Mucosa of descending colon (tissue), 3 donors: ENCODE data around the gene APRT. TPM values are rescaled to one million over a fixed set of nuclear protein-coding genes. Genes with fewer than 3 reads are reported as not detected.

Experiments used
- ATAC-seq: fragments of 200-7000 bp; cut with Tn5 transposase; one replicate; pipeline ENCODE4 v1.9.1; 2020; ENCODE audit warnings: mild to moderate bottlenecking, moderate library complexity
- DNase-seq, 3 donors: peaks; one replicate each; pipeline ENCODE4 v3.0.0-alpha.2; 2020
- H3K36me3 ChIP-seq: fragments of 200-600 bp; one replicate; pipeline ENCODE4 v1.8.0; 2021; ENCODE audit warnings: low read depth, mild to moderate bottlenecking
- H3K4me1 ChIP-seq: fragments of 200-600 bp; one replicate; pipeline ENCODE4 v1.8.0; 2021; ENCODE audit warnings: low read depth, mild to moderate bottlenecking
- H3K4me3 ChIP-seq: fragments of 200-600 bp; one replicate; pipeline ENCODE4 v1.8.0; 2021; ENCODE audit warnings: mild to moderate bottlenecking
- H3K9me3 ChIP-seq: fragments of 200-600 bp; one replicate; pipeline ENCODE4 v1.8.0; 2021; ENCODE audit warnings: mild to moderate bottlenecking
- CTCF ChIP-seq: fragments of 200-600 bp; IDR thresholded peaks from one replicate; pipeline ENCODE4 v1.8.0; 2022; ENCODE audit warnings: antibody characterized with exemption, mild to moderate bottlenecking
- intact Hi-C, 2 donors: fragments of 100-400 bp; cut with DNase I in 1 of 2; cut with micrococcal nuclease in 1 of 2; formaldehyde crosslinking; loops; one replicate each; pipeline versions ENCODE4 v1.11.0 to v1.11.1; 2022; cut with DNase I, micrococcal nuclease
- total RNA-seq, 3 donors: library from RNA; stranded (reverse); fragmentation: NEBNext Ultra II Directional in 2 of 3; extraction: Animal tissue kit (Norgen Biotek cat#: 25700) in 2 of 3; gene quantifications; one replicate each; pipeline versions ENCODE4 v1.2.1 to v1.2.4, GENCODE V29; 2021 to 2023
- donor health status: DM: no; HTN: no; CAD: no; lungs with moderate emphysema.
- donor health status: DM: no; HTN: no; CAD: no.
- donor health status: DM: no; HTN: yes; CAD: no.

APRT gene
- total RNA-seq, 3 donors from 2014 or later: 76.5 to 185 (median 113) TPM

DNA sequence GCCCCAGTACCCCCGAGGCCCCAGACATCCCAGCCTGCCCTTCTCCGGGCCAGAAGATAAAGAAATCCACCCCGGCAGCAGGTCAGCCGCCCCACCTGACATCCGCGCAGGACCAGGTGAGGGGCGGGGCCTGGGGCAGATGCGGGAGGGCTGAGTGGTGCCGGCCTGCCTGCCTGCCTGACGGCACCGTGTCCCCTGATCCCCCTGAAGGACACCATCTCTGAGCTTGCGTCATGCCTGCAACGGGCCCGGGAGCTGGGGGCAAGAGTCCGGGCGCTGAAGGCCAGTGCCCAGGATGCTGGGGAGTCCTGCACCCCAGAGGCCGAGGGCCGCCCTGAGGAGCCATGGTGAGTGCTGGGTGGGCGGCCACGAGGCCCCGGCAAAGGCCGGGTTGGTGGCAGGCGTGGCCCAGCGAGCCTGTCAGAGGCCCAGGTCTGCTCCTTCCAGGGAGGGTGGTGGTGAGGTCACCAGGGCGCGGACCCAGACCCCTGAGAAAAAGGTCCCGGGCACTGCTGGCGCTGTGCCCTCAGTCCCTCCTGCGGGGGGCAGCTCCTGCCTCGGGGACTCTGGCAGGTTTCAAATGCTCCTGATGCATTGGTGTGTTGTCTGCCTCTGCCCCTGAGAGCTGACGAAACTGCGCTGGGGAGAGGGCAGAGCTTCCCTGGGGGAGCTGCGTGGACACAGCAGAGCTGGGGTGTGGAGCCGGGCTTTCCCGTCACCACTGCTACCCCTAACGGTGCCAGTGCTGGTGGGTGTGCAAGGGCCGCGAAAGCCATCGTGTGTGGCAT lies 7.0 kb downstream of the APRT start:
- Histone ChIP-seq H3K9me3 (no peaks in the 10 kb centered on the region), H3K4me3 (no peak overlapping the region), H3K4me1 (peaks cover 17% of the 10 kb centered on the region), H3K36me3 (no peaks in the 10 kb centered on the region)
- peak in 2 of 3 donors; percentile 65 to 78 for DNase-seq
- TF ChIP-seq CTCF: no peak
- intact Hi-C loops: no loop called here
- peak; percentile 41 for ATAC-seq

DNA sequence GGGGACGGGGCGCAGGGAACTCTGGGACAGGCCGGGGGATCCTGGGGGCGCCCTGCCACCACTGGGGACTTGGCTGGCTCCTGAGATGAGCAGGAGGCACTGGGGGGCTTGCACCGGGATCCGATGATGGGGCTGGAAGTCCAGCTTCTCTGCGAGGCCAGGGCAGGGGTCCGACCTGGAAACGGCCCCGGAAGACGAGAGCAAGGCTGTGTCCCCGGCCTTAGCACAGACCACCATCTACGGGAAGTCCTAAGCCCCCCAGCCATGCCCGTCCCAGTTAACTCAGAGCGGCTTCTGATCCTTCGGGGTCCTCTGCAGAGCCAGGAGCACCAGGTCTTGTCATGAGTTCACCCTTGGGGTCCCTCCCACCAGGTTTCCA lies 7.6 kb downstream of the APRT start:
- TF ChIP-seq CTCF: no peak

GRCh38 chr16:88803264-88803987 lies 8.3 kb downstream of the APRT start, which contains the start of gene CDT1:
TSS of gene CDT1 (plus strand) at chr16:88803789. CDS start at chr16:88803832, 43 bp downstream.
- no peak for TF ChIP-seq CTCF
- peak; percentile 82 to 93 (median 87) for DNase-seq
- H3K36me3 ChIP-seq: no peaks in the 10 kb centered on the region
- intact Hi-C loops: no loop called here
- H3K4me3 ChIP-seq: peak within 1 kb of the TSS; percentile 30
- H3K4me1 ChIP-seq: peaks cover 17% of the 10 kb centered on the region
- peak; percentile 88 for ATAC-seq
- H3K9me3 ChIP-seq: no peaks in the 10 kb centered on the region

More for the DNA sequence above, 7.6 kb downstream of the APRT start:
- Histone ChIP-seq H3K4me3 (no peak overlapping the region), H3K4me1 (peaks cover 17% of the 10 kb centered on the region), H3K36me3 (no peaks in the 10 kb centered on the region), H3K9me3 (no peaks in the 10 kb centered on the region)
- ATAC-seq (no peak), DNase-seq (peak in 2 of 3 donors; percentile 43 to 63)
- intact Hi-C loops: no loop called here

DNA sequence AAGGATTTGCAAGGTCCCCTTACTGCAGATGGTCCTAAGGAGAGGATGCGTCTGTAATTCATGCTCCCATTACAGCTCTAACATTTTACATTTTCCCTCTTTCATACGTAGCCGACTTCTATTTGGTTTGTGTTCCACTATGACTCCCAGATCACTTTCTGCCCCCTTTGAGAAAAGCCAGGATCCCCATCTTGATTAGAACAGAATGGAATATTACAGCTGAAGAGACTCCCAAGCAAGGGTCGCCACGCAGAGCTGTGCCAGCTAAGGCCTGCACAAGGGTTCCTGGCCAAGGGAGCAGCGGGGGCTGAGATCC lies 11.5 kb downstream of the APRT start:
- ATAC-seq (no peak), DNase-seq (no peak)
- Histone ChIP-seq H3K4me3 (no peak overlapping the region), H3K4me1 (peaks cover 17% of the 10 kb centered on the region), H3K9me3 (no peaks in the 10 kb centered on the region), H3K36me3 (no peaks in the 10 kb centered on the region)
- no peak for TF ChIP-seq CTCF
- intact Hi-C loops: no loop called here

GRCh38 chr16:88799569-88800276 lies 12.0 kb downstream of the APRT start:
- no peaks in the 10 kb centered on the region for H3K36me3 ChIP-seq
- DNase-seq: peak in 1 of 3 donors; percentile 24

More at GRCh38 chr16:88799569-88800276, 12.0 kb downstream of the APRT start:
- Histone ChIP-seq H3K9me3 (no peaks in the 10 kb centered on the region), H3K4me1 (peaks cover 13% of the 10 kb centered on the region), H3K4me3 (no peak overlapping the region)
- intact Hi-C loops: no loop called here
- TF ChIP-seq CTCF: no peak
- ATAC-seq: no peak
